WTC11 (cell line): ENCODE data around the gene LCN1. TPM values are rescaled to one million over a fixed set of nuclear protein-coding genes. Genes with fewer than 3 reads are reported as not detected.
A peak's percentile ranks its signal among the peaks of the same experiment; 100 is the strongest.

Experiments used
- ATAC-seq: fragments of 200-7000 bp; cut with Tn5 transposase; 2 replicates; pipeline ENCODE4 v1.10.0; 2021; ENCODE audit warnings: mild to moderate bottlenecking, moderate library complexity
- CTCF ChIA-PET: fragments of 300-600 bp; sonication (Branson Sonifier 250); formaldehyde crosslinking; loops from one replicate; lab custom pipeline; 2021; ENCODE audit warnings: antibody characterized with exemption; lab: Charles Lee
- POLR2A ChIA-PET: fragments of 350-600 bp; sonication (Branson Sonifier 250); formaldehyde crosslinking; loops from one replicate; lab custom pipeline; 2021; ENCODE audit warnings: antibody characterized with exemption; lab: Charles Lee
- DNase-seq: peaks from one replicate; pipeline ENCODE4 v3.0.0; 2021; ENCODE audit warnings: low spot score
- H3K27ac Mint-ChIP-seq: 2 replicates; pipeline ENCODE4 v1.8.0; 2021; ENCODE audit warnings: mixed read lengths
- H3K27me3 Mint-ChIP-seq: 2 replicates; pipeline ENCODE4 v1.8.0; 2021; ENCODE audit warnings: low read depth, mild to moderate bottlenecking, moderate library complexity, mixed read lengths
- H3K36me3 Mint-ChIP-seq: 2 replicates; pipeline ENCODE4 v1.8.0; 2021; ENCODE audit warnings: mixed read lengths
- H3K4me1 Mint-ChIP-seq: 2 replicates; pipeline ENCODE4 v1.8.0; 2022; ENCODE audit warnings: mixed read lengths
- H3K4me3 Mint-ChIP-seq: 2 replicates; pipeline ENCODE4 v1.8.0; 2021; ENCODE audit warnings: mild to moderate bottlenecking, moderate library complexity, mixed read lengths
- H3K9me3 Mint-ChIP-seq: 2 replicates; pipeline ENCODE4 v1.8.0; 2021; ENCODE audit warnings: mixed read lengths
- AR ChIP-seq: fragments of 250-450 bp; sonication (Bioruptor Pico); IDR thresholded peaks from 2 replicates; pipeline ENCODE4 v1.9.0; 2021; ENCODE audit warnings: mild to moderate bottlenecking
- ATF2 ChIP-seq: sonication (generic); formaldehyde crosslinking; IDR thresholded peaks from 2 replicates; pipeline ENCODE4 v1.8.1; 2022; ENCODE audit warnings: low read depth, missing genetic modification reagents, borderline replicate concordance
- ATF6 ChIP-seq: sonication (generic); formaldehyde crosslinking; IDR thresholded peaks from 2 replicates; pipeline ENCODE4 v1.8.1; 2023; ENCODE audit warnings: mild to moderate bottlenecking, missing genetic modification reagents
- E2F4 ChIP-seq: sonication (generic); formaldehyde crosslinking; IDR thresholded peaks from 2 replicates; pipeline ENCODE4 v1.8.1; 2022; ENCODE audit warnings: low read depth, mild to moderate bottlenecking, moderate library complexity, missing genetic modification reagents, borderline replicate concordance
- ERG ChIP-seq: fragments of 250-450 bp; sonication (Bioruptor Pico); IDR thresholded peaks from 2 replicates; pipeline ENCODE4 v1.8.0; 2021; ENCODE audit warnings: mild to moderate bottlenecking
- FOXJ3 ChIP-seq: sonication (generic); formaldehyde crosslinking; IDR thresholded peaks from 2 replicates; pipeline ENCODE4 v1.9.0; 2021; ENCODE audit warnings: missing genetic modification reagents, mild to moderate bottlenecking, borderline replicate concordance
- GABPB1 ChIP-seq: sonication (generic); formaldehyde crosslinking; IDR thresholded peaks from 2 replicates; pipeline ENCODE4 v1.8.1; 2023; ENCODE audit warnings: mild to moderate bottlenecking, missing genetic modification reagents
- JUN ChIP-seq: sonication (generic); formaldehyde crosslinking; IDR thresholded peaks from 2 replicates; pipeline ENCODE4 v1.8.0; 2023; ENCODE audit warnings: mild to moderate bottlenecking, missing genetic modification reagents
- PRRX2 ChIP-seq: fragments of 250-450 bp; sonication (Bioruptor Pico); IDR thresholded peaks from 2 replicates; pipeline ENCODE4 v1.8.0; 2021; ENCODE audit warnings: mild to moderate bottlenecking
- TP53 ChIP-seq: sonication (generic); formaldehyde crosslinking; IDR thresholded peaks from 2 replicates; pipeline ENCODE4 v1.8.1; 2023; ENCODE audit warnings: mild to moderate bottlenecking, missing genetic modification reagents
- ZBTB21 ChIP-seq: sonication (generic); formaldehyde crosslinking; IDR thresholded peaks from 2 replicates; pipeline ENCODE4 v1.8.1; 2023; ENCODE audit warnings: mild to moderate bottlenecking, missing genetic modification reagents, borderline replicate concordance
- ZNF281 ChIP-seq: sonication (generic); formaldehyde crosslinking; IDR thresholded peaks from 2 replicates; pipeline ENCODE4 v1.8.0; 2023; ENCODE audit warnings: mild to moderate bottlenecking, missing genetic modification reagents
- ZNF396 ChIP-seq: fragments of 250-450 bp; sonication (Bioruptor Pico); IDR thresholded peaks from 2 replicates; pipeline ENCODE4 v1.8.0; 2021; ENCODE audit warnings: mild to moderate bottlenecking, moderate library complexity, borderline replicate concordance
- ZNF532 ChIP-seq: fragments of 250-450 bp; sonication (Bioruptor Pico); IDR thresholded peaks from 2 replicates; pipeline ENCODE4 v1.9.0; 2021; ENCODE audit warnings: mild to moderate bottlenecking, borderline replicate concordance
- total RNA-seq: library from RNA; stranded (reverse); gene quantifications from 3 replicates; pipeline ENCODE4 v1.2.3, GENCODE V29; 2021

Gene LCN1
- total RNA-seq, 1 experiment from 2014 or later, result not detected

GRCh38 chr9:135554718-135555117 lies 33.5 kb downstream of the LCN1 start (continued):
- no peak for TF ChIP-seq ZNF532 (CRISPR knock-in tag)

GRCh38 chr9:135555203-135555602 lies 34.0 kb downstream of the LCN1 start:
- POLR2A ChIA-PET, result no interaction called here
- no peaks in the 10 kb centered on the region for H3K9me3 Mint-ChIP-seq

GRCh38 chr9:135555910-135556309 lies 34.7 kb downstream of the LCN1 start:
- H3K27ac Mint-ChIP-seq, result 0 out of 2 replicates have a peak overlapping the region, but pooled peaks have one; percentile 34
- H3K27me3 Mint-ChIP-seq, result no peaks in the 10 kb centered on the region
- ChIA-PET CTCF (interaction anchor here (0.8 to 1.0 kb wide), 3 partner anchors 10 to 51 kb away, joined by 3 read pairs; no protein-coding TSS in a partner anchor), POLR2A (no interaction called here)
- ATAC-seq (peak; percentile 33; the same call in 1 of the 2 replicates), DNase-seq (no peak)
- no peak overlapping the region for H3K4me3 Mint-ChIP-seq
- no peaks in the 10 kb centered on the region for H3K36me3 Mint-ChIP-seq
- no peaks in the 10 kb centered on the region for H3K9me3 Mint-ChIP-seq
- peaks cover 9% of the 10 kb centered on the region for H3K4me1 Mint-ChIP-seq
- TF ChIP-seq JUN (CRISPR knock-in tag) (no peak), ZNF281 (CRISPR knock-in tag) (no peak), ZNF396 (CRISPR knock-in tag) (no peak), AR (CRISPR knock-in tag) (no peak), ZBTB21 (CRISPR knock-in tag) (no peak), TP53 (CRISPR knock-in tag) (no peak), ATF2 (CRISPR knock-in tag) (no peak), FOXJ3 (CRISPR knock-in tag) (no peak), ATF6 (CRISPR knock-in tag) (no peak), PRRX2 (CRISPR knock-in tag) (no peak)

More at GRCh38 chr9:135555203-135555602, 34.0 kb downstream of the LCN1 start:
- peak; percentile 43; the same call in 1 of the 2 replicates for TF ChIP-seq GABPB1 (CRISPR knock-in tag)
- no peak for TF ChIP-seq JUN (CRISPR knock-in tag)
- TF ChIP-seq E2F4, result no peak
- TF ChIP-seq ERG (CRISPR knock-in tag), result no peak
- DNase-seq (no peak), ATAC-seq (no peak)
- CTCF ChIA-PET, result interaction anchor here (1.1 kb wide), 1 partner anchor 115 kb away, joined by 3 read pairs; no protein-coding TSS in a partner anchor
- Mint-ChIP-seq H3K27ac (no peak overlapping the region), H3K36me3 (no peaks in the 10 kb centered on the region), H3K27me3 (no peaks in the 10 kb centered on the region), H3K4me3 (no peak overlapping the region), H3K4me1 (peaks cover 9% of the 10 kb centered on the region)
